Ramos (cell line): ENCODE measurements around the gene OR2V2.
"Not testable (repeated sequence)": the region's sequence is repeated elsewhere in the genome, so short reads cannot be mapped to it uniquely, and the experiment has no call there.

Experiments
- in situ Hi-C: fragments of 300-500 bp; cut with MboI; formaldehyde crosslinking; loops from one replicate; pipeline ENCODE4 v1.14.3; 2022; ENCODE audit warnings: low sequenced_read_pairs; ENCODE audit not compliant: unreplicated experiment

OR2V2 gene

DNA sequence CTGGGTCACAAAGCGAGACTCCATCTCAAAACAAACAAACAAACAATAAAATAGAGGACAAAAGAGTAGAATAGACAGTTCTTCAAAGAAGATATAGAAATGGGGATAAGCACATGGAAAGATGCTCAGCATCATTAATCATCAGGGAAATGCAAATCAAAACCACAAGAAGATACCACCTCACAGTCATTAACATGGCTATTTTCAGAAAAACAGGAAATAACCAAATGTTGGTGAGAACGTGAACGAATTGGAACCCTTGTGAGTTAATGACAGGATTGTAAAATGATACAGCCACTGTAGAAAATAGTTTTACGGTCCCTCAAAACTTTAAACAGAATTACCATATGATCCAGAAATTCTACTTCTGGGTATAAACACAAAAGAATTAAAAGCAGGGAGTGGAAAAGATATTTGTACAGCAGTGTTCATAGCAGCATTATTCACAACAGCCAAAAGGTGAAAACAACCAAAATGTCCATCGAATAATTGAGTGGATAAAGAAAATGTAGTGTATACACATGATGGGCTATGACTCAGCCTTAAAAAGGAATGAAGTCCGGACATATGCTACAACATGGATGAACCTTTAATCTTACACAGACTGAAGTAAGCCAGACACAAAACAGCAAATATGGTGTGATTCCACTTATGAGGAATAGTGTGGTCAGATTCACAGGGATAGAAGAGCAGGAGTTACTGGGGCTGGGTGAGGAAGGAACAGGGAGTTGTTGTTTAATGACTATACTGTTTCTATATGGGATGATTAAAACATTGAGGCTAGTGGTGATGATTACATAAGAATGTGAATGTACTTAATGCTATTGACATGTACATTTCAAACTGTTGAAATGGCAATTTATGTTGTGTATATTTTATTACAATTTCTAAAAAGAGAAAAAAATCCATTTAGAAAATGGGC is 19.7 kb downstream of the OR2V2 start:
- in situ Hi-C loops: no loop called here

DNA sequence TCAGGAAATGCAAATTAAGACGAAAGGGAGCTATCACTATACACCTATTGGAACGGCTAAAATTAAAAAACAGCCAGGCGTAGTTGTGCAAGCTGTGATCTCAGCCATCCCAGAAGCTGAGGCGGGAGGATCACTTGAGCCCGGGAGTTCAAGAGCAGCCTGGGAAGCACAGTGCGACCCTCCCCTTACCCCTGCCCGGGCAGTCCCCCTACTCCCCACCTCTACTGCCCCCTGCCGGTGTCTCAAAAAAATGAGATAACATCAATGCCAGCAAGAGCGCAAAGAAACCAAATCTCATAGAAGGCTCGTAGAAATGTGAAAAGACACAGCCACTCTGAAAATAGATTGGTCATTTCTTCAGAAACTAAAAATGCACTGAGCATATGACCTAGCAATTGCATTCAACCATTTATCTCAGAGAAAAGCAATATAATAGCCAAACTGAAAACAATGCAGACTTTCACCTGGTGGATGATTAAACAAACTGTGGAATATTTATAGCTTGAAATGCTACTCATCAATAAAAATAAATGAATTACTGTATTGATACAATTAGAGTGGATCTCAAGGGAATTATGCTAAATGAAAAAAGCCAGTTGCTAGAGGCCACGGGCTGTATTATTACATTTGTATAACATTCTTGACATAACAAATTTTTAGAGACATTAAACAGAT is 20.6 kb downstream of the OR2V2 start:
- in situ Hi-C loops: no loop called here

DNA sequence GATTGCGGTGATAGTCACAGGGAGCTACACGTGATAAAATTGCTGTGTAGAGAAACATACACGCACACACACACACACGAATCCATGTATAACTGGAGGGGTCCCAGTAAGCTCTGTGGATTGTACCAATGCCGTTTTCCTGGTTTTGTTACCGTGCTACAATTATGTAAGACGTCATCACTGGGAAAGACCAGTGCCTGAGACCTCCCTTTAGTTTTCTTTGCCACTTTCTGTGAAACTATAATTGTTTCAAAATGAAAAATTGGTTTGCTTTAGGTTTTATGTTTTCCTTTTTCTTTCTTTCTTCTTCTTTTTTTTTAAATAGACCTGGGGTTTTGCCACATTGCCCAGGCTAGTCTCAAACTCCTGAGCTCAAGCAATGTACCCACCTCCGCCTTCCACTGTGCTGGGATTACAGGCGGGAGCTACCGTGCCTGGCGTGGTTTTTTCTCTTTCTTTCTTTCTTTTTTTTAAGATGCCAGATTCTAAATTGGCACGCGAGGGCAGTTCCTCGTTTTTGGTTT is 21.3 kb downstream of the OR2V2 start:
- in situ Hi-C loops: no loop called here

- in situ Hi-C loops: not testable (repeated sequence)
These were observed 22.3 kb downstream of the OR2V2 start for GRCh38 chr5:181169459-181170236.

GRCh38 chr5:181170237-181170825 is 22.9 kb downstream of the OR2V2 start:
- in situ Hi-C loops: no loop called here

DNA sequence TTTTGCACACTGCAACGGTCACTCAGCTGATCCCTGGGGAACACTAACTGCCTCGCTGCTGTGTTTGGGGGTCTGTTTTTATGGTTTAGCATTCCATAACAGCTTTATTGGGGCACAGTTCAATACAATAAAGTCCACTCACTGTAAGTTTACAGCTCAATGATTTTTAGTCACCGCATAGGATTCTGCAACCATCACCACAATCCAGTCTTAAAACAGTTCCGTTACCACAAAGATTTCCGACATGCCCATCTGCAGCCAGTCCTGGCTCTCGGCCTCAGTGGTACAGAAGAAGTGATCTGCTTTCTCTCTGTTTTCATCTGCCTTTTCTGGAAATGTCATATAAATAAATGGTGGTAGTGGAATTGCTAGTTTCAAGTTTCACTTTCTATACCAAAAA is 23.6 kb downstream of the OR2V2 start:
- in situ Hi-C loops: no loop called here

DNA sequence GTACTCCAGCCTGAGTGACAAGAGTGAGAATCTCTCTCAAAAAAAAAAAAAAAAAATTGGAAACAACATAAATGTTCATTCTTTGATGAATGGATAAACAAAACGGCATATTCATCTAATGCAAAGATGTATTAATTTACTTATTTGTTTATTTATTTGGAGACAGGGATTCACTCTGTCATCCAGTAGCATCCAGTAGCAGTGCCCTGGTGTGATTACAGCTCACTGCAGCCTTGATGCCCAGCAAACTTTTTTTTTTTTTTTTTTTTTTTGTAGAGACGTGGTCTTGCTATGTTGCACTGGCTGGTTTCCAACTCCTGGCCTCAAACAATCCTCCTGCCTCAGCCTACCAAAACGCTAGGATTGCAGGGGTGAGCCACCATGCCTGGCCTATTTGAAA is 24.4 kb downstream of the OR2V2 start:
- in situ Hi-C loops: no loop called here

DNA sequence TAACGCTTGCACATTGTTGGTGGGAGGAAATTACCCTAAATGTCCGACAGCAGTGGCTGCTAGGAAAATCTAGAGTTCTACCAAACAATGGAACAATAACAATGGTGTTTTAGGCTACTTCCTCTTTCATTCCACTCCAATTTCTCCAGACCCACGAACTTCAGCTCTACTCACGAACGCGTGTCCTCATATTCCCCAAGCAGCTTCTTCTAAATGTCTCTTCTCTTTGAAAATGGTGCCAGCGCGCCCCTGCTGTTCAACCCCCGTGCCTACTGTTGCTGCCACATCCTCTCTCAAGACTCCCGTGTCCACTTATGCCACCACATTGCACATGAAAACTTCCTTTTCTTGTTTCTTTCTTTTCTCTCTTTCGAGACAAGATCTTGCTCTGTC is 25.6 kb downstream of the OR2V2 start:
- in situ Hi-C loops: no loop called here

- in situ Hi-C loops: no loop called here
These were observed 26.3 kb downstream of the OR2V2 start for GRCh38 chr5:181173420-181174342.

DNA sequence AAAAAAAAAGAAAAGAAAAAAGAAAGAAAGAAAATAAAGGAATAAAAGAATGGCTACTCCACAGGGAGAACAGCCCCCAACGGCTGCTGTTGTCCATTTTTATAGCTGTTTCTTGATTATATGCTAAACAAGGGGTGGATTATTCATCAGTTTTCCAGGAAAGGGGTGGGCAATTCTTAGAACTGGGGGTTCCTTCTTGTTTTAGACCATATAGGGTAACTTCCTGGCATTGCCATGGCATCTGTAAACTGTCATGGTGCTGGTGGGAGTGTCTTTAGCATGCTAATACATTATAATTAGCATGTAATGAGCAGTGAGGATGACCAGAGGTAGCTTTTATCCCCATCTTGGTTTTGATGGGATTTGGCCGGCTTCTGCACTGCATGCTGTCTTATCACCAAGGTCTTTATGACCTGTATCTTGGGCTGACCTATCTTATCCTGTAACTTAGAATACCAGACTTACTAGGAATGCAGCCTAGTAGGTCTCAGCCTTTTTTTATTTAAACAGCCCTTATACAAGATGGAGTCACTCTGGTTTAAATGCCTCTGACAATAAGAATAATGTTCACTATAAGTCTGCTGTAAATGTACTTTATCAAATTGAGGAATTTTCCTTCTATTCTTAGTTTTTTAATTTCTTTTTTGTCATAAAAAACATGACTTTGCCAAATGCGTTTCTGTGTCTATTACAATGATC is 29.0 kb downstream of the OR2V2 start:
- in situ Hi-C loops: no loop called here

GRCh38 chr5:181177559-181177958 is 30.2 kb downstream of the OR2V2 start:
- in situ Hi-C loops: not testable (repeated sequence)

- in situ Hi-C loops: loop anchor here (10.0 kb wide), 1 partner anchor 377 kb away; the partner anchor contains the start of gene MGAT1
These were observed 34.5 kb downstream of the OR2V2 start for GRCh38 chr5:181181650-181182565.

DNA sequence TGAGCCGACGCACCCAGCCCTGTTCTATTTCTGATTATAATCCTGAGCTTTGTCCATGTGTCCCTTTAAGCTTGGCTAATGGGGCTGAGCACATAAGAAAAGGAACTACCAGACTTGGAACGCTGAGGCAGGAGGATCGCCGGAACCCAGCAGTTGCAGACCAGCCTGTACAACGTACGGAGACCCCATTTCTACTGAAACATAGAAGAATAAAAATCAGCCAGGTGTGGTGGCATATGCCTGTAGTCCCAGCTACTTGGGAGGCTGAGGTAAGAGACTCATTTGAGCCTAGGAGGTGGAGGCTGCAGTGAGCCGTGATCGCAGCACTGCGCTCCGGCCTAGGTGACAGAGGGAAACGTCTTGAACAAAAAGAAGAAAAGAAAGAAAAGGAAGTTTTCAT is 35.3 kb downstream of the OR2V2 start:
- in situ Hi-C loops: loop anchor here (10.0 kb wide), 1 partner anchor 378 kb away; the partner anchor contains the start of gene MGAT1

- in situ Hi-C loops: loop anchor here (5.0 to 10.0 kb wide), 2 partner anchors 37 to 380 kb away; partner anchors contain the start of genes MGAT1 and TRIM41
These were observed 37.4 kb downstream of the OR2V2 start for GRCh38 chr5:181184845-181185216.

DNA sequence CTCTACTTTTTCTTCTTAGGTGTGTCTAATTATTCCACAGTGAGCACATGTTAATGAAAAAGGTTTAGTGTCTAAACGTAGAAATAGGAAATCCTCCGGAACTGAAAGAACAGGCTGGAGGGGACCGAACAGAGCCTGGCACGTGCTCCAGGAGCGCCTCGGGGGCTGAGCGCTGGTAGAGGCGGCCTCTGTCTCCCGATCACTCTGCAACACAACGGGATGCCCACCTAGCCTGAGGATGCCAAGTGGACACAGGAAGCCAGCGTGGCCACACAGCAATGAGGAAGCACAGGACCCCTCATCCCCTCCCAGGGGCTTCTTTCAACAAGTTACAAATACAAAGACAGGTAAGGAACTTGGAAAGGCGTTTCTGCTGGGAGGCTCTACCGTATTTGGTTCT is 38.2 kb downstream of the OR2V2 start:
- in situ Hi-C loops: loop anchor here (5.0 to 10.0 kb wide), 2 partner anchors 37 to 381 kb away; partner anchors contain the start of genes MGAT1 and TRIM41

- in situ Hi-C loops: loop anchor here (5.0 to 10.0 kb wide), 2 partner anchors 36 to 381 kb away; partner anchors contain the start of genes MGAT1 and TRIM41
These were observed 38.6 kb downstream of the OR2V2 start for GRCh38 chr5:181186022-181186421.

- in situ Hi-C loops: loop anchor here (5.0 to 10.0 kb wide), 2 partner anchors 35 to 382 kb away; partner anchors contain the start of genes MGAT1 and TRIM41
These were observed 39.7 kb downstream of the OR2V2 start for GRCh38 chr5:181186986-181187499.
